C4-2B (cell line): ENCODE data around the gene CYP51A1.

Source experiments
- ZFX ChIP-seq: fragments of 450-650 bp; IDR thresholded peaks from 2 replicates; pipeline ENCODE4 v1.6.1; 2017
- TF ChIP-seq, protein P1 (sequence below): fragments of 450-650 bp; conservative IDR thresholded peaks from 2 replicates; pipeline ENCODE4 v1.5.1; 2017; ENCODE audit warnings: mild to moderate bottlenecking

DNA sequence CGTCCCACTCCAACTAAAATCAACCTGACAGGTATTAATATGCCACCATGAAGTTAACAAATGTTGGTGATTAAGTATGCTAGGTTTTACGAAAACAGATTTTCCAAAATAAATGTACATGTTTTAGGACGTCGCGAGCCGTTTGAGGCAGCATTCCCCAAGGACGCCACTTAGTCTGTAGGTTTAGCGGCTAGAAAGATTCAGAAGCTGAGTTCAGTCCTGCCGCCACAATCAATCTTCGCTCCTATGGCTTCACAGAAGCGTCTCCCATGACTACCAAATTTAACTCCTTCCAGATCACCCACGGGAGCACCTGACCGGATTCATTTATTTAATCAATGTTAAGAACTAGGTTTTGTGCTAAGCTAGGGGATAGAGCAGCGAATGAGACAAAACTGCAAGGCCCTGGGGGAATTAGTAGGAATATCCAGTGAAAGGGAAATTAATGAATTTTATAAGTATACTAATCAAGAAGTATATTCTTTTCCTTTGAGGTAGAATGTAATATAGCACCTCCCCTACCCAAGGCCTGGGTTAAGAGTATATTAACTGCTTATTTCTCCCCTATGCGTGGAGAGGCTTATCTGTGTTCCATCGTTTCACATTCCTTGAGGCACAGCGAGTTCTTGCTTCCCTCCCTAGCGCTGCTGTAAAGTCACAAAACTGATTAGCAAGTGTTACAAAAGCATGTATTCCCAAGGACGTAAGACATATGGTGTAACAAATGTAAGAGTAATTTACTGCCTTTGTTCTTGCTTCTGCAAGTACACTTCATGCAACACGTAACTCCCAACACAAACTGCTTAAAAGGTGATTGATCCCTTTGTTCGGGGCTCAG lies 994 bp upstream of the CYP51A1 start:
- TF ChIP-seq, protein P1, sequence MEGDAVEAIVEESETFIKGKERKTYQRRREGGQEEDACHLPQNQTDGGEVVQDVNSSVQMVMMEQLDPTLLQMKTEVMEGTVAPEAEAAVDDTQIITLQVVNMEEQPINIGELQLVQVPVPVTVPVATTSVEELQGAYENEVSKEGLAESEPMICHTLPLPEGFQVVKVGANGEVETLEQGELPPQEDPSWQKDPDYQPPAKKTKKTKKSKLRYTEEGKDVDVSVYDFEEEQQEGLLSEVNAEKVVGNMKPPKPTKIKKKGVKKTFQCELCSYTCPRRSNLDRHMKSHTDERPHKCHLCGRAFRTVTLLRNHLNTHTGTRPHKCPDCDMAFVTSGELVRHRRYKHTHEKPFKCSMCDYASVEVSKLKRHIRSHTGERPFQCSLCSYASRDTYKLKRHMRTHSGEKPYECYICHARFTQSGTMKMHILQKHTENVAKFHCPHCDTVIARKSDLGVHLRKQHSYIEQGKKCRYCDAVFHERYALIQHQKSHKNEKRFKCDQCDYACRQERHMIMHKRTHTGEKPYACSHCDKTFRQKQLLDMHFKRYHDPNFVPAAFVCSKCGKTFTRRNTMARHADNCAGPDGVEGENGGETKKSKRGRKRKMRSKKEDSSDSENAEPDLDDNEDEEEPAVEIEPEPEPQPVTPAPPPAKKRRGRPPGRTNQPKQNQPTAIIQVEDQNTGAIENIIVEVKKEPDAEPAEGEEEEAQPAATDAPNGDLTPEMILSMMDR: no peak
- peak; percentile 5; the same call in 1 of the 2 replicates for TF ChIP-seq ZFX
